IMR-90 (cell line): ENCODE measurements around the gene KRT16. TPM values are rescaled to one million over a fixed set of nuclear protein-coding genes. Genes with fewer than 3 reads are reported as not detected.
"Not testable (repeated sequence)": the region's sequence is repeated elsewhere in the genome, so short reads cannot be mapped to it uniquely, and the experiment has no call there.

Experiments used
- ATAC-seq: fragments of 200-7000 bp; cut with Tn5 transposase; 2 replicates; pipeline ENCODE4 v1.9.1; 2020; ENCODE audit warnings: low read depth, mild to moderate bottlenecking, moderate library complexity
- BruUV-seq: library from RNA; stranded (reverse); fragments of 400-500 nt; replicated peaks from 2 replicates; lab custom pipeline; 2021; lab: Mats Ljungman, UMichigan
- CTCF ChIA-PET: fragments of 300-600 bp; formaldehyde crosslinking; extraction: SDS; loops from one replicate; lab custom pipeline; 2021; ENCODE audit warnings: antibody characterized with exemption; lab: Yijun Ruan, JAX
- POLR2A ChIA-PET: fragments of 300-600 bp; sonication (Branson Sonifier 250); formaldehyde crosslinking; loops from one replicate; lab custom pipeline; 2022; ENCODE audit warnings: antibody characterized with exemption; ENCODE audit not compliant: unreplicated experiment; lab: Charles Lee
- DNase-seq: peaks from one replicate; pipeline ENCODE4 v3.0.0; 2013
- H2AFZ ChIP-seq: replicated peaks from 2 replicates; pipeline ENCODE3; 2013; ENCODE audit warnings: low read length, mild to moderate bottlenecking; ENCODE audit not compliant: poor library complexity
- H2AK5ac ChIP-seq: 2 replicates; pipeline ENCODE4 v1.6.1; 2013; ENCODE audit warnings: low read depth, low read length, inconsistent platforms
- H2AK9ac ChIP-seq: replicated peaks from 2 replicates; pipeline ENCODE3; 2013; ENCODE audit warnings: mild to moderate bottlenecking, low read depth, low read length, moderate library complexity; ENCODE audit not compliant: poor library complexity
- H2BK120ac ChIP-seq: 2 replicates; pipeline ENCODE4 v1.6.1; 2013; ENCODE audit warnings: low read depth, low read length, inconsistent platforms
- H2BK15ac ChIP-seq: 3 replicates; pipeline ENCODE4 v1.6.1; 2013; ENCODE audit warnings: low read depth, low read length, inconsistent platforms
- H2BK20ac ChIP-seq: 2 replicates; pipeline ENCODE4 v1.6.1; 2013; ENCODE audit warnings: low read depth, mild to moderate bottlenecking, inconsistent platforms, low read length, moderate library complexity
- H2BK5ac ChIP-seq: 2 replicates; pipeline ENCODE4 v1.6.1; 2013; ENCODE audit warnings: mild to moderate bottlenecking, low read depth, low read length, inconsistent platforms; ENCODE audit not compliant: poor library complexity, severe bottlenecking
- H3K14ac ChIP-seq: replicated peaks from 2 replicates; pipeline ENCODE4 v1.6.1; 2013; ENCODE audit warnings: low read depth, low read length, inconsistent platforms
- H3K18ac ChIP-seq: 2 replicates; pipeline ENCODE4 v1.6.1; 2013; ENCODE audit warnings: low read depth, low read length, control low read depth
- H3K23ac ChIP-seq: 2 replicates; pipeline ENCODE4 v1.6.1; 2013; ENCODE audit warnings: low read depth, low read length, inconsistent platforms
- H3K27ac ChIP-seq: 2 replicates; pipeline ENCODE4 v1.5.1; 2013; ENCODE audit warnings: mild to moderate bottlenecking, control low read depth, low read length; ENCODE audit not compliant: insufficient read depth
- H3K27me3 ChIP-seq: 2 replicates; pipeline ENCODE4 v1.6.1; 2013; ENCODE audit warnings: low read length; ENCODE audit not compliant: control insufficient read depth, insufficient read depth
- H3K36me3 ChIP-seq: 2 replicates; pipeline ENCODE4 v1.6.1; 2013; ENCODE audit warnings: low read length, mixed read lengths; ENCODE audit not compliant: control insufficient read depth, insufficient read depth
- H3K4ac ChIP-seq: 2 replicates; pipeline ENCODE4 v1.6.1; 2013; ENCODE audit warnings: low read depth, low read length, inconsistent platforms
- H3K4me1 ChIP-seq: 2 replicates; pipeline ENCODE4 v1.6.1; 2013; ENCODE audit warnings: low read length, mixed read lengths; ENCODE audit not compliant: control insufficient read depth, insufficient read depth
- H3K4me2 ChIP-seq: 2 replicates; pipeline ENCODE4 v1.6.1; 2013; ENCODE audit warnings: low read depth, mild to moderate bottlenecking, control low read depth, low read length, moderate library complexity
- H3K4me3 ChIP-seq: 2 replicates; pipeline ENCODE4 v1.5.1; 2013; ENCODE audit warnings: low read depth, mild to moderate bottlenecking, control low read depth, low read length, moderate library complexity; ENCODE audit not compliant: insufficient read depth
- H3K56ac ChIP-seq: 2 replicates; pipeline ENCODE4 v1.6.1; 2013; ENCODE audit warnings: low read length, inconsistent platforms; ENCODE audit not compliant: insufficient read depth; ENCODE audit errors: extremely low read depth
- H3K79me1 ChIP-seq, 2 experiments: 2 replicates each; pipeline ENCODE4 v1.6.1; 2013; ENCODE audit warnings: low read length in 2 of 2, inconsistent platforms in 1 of 2, low read depth in 1 of 2
- H3K9ac ChIP-seq: 2 replicates; pipeline ENCODE4 v1.6.1; 2013; ENCODE audit warnings: low read depth, low read length, control low read depth
- H3K9me1 ChIP-seq: 2 replicates; pipeline ENCODE4 v1.6.1; 2013; ENCODE audit warnings: low read length, inconsistent platforms; ENCODE audit not compliant: insufficient read depth
- H3K9me3 ChIP-seq: 2 replicates; pipeline ENCODE4 v1.6.1; 2013; ENCODE audit warnings: low read length; ENCODE audit not compliant: control insufficient read depth, insufficient read depth
- H4K20me1 ChIP-seq: 2 replicates; pipeline ENCODE4 v1.6.1; 2013; ENCODE audit warnings: low read length, inconsistent platforms; ENCODE audit not compliant: insufficient read depth
- H4K5ac ChIP-seq: 2 replicates; pipeline ENCODE4 v1.6.1; 2013; ENCODE audit warnings: mild to moderate bottlenecking, low read depth, low read length, control low read depth
- H4K8ac ChIP-seq, 2 experiments: 2 replicates each; pipeline ENCODE4 v1.6.1; 2013; ENCODE audit warnings: low read depth in 2 of 2, low read length in 2 of 2, control low read depth in 1 of 2, inconsistent platforms in 1 of 2
- H4K91ac ChIP-seq: 2 replicates; pipeline ENCODE4 v1.6.1; 2013; ENCODE audit warnings: low read depth, low read length, inconsistent platforms; ENCODE audit not compliant: insufficient read depth
- WGBS, 2 experiments: methylation state at CpG; one replicate each; pipeline versions ENCODE4 v1.1.5 to v1.1.7; 2013; ENCODE audit warnings: missing lambda C conversion rate in 2 of 2; ENCODE audit not compliant: insufficient read length in 1 of 2; ENCODE audit errors: extremely low coverage in 2 of 2; 5-methylcytosine and 5-hydroxymethylcytosine counted together
- dilution Hi-C: fragments of 300-500 bp; cut with HindIII; formaldehyde crosslinking; loops from one replicate; pipeline ENCODE4 v1.14.3; 2018; ENCODE audit warnings: low sequenced_read_pairs; ENCODE audit not compliant: unreplicated experiment
- in situ Hi-C: fragments of 300-500 bp; cut with MboI; formaldehyde crosslinking; loops from 3 replicates; pipeline ENCODE4 v1.14.3; 2019; ENCODE audit warnings: low sequenced_read_pairs, inconsistent platforms, mixed read lengths
- intact Hi-C: fragments of 100-400 bp; cut with micrococcal nuclease; formaldehyde crosslinking; loops from 2 replicates; pipeline ENCODE4 v1.10.0; 2022
- polyA plus RNA-seq, 3 experiments: library from polyadenylated mRNA; depleted of rRNA; stranded (reverse); fragments of >200 nt; gene quantifications; 2 replicates each; pipeline ENCODE4 v1.2.3, GENCODE V29; 2012; ENCODE audit warnings: low replicate concordance in 1 of 3
- total RNA-seq: library from RNA; depleted of rRNA; stranded (reverse); fragments of >200 nt; gene quantifications from 2 replicates; pipeline ENCODE4 v1.2.3, GENCODE V29; 2012

The KRT16 gene
- total and polyA plus RNA-seq, 2 of the 4 experiments (the other 2 are of a cell fraction): not detected

DNA sequence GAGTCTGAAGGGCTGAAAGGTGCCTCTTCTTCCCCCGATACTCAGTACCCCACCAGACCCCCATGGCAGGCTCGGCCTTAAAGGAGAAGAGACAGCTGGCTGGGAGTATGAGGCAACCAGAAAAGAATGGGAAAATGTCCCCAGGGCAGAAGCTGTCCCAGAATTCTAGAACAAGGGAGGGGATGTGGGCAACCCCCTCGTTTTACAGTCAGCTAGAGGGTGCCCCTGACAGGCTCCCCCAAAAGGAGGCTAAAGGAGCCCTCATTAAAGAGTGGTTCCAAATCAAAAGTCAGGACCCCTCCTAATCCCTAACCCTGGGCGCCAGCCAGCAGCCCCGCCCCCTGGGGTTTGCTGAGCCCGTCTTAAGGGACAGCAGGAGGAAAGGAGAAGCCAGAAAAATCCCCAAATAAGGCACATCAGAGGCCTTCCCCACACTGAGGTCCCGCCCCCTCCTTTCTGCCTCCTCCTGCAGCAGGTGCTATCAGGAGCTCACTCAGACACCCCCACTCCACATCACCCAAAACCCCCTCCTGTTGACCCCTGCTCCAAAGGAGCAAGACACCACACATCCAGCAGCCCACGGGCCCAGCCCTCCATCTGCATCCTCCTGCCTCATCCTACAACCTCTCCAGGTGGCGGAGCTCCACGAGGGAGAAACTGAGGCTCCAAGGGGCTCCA lies 10.8 kb upstream of the KRT16 start:
- BruUV-seq, DNase-seq, H2BK5ac ChIP-seq, H4K5ac ChIP-seq, H3K9ac ChIP-seq, H3K4me2 ChIP-seq, H4K20me1 ChIP-seq, ATAC-seq, H2AK9ac ChIP-seq, POLR2A ChIA-PET, H3K56ac ChIP-seq, in situ Hi-C loops, H3K36me3 ChIP-seq, H2AFZ ChIP-seq, H3K23ac ChIP-seq, H2BK20ac ChIP-seq, H2AK5ac ChIP-seq, H3K4me3 ChIP-seq, H3K14ac ChIP-seq, H3K4me1 ChIP-seq, CTCF ChIA-PET, H3K18ac ChIP-seq, H4K91ac ChIP-seq, H2BK120ac ChIP-seq, dilution Hi-C loops, intact Hi-C loops, H3K27ac ChIP-seq, H2BK15ac ChIP-seq, H3K79me1 ChIP-seq, H3K9me3 ChIP-seq, H3K9me1 ChIP-seq, H4K8ac ChIP-seq, H3K4ac ChIP-seq: not testable (repeated sequence)
- 0% methylated on average over 1 of the region's 10 CpGs; no CpG with 5 or more reads in 1 of the 2 experiments for WGBS, 2 experiments
- H3K27me3 ChIP-seq: peaks cover 24% of the 10 kb centered on the region

DNA sequence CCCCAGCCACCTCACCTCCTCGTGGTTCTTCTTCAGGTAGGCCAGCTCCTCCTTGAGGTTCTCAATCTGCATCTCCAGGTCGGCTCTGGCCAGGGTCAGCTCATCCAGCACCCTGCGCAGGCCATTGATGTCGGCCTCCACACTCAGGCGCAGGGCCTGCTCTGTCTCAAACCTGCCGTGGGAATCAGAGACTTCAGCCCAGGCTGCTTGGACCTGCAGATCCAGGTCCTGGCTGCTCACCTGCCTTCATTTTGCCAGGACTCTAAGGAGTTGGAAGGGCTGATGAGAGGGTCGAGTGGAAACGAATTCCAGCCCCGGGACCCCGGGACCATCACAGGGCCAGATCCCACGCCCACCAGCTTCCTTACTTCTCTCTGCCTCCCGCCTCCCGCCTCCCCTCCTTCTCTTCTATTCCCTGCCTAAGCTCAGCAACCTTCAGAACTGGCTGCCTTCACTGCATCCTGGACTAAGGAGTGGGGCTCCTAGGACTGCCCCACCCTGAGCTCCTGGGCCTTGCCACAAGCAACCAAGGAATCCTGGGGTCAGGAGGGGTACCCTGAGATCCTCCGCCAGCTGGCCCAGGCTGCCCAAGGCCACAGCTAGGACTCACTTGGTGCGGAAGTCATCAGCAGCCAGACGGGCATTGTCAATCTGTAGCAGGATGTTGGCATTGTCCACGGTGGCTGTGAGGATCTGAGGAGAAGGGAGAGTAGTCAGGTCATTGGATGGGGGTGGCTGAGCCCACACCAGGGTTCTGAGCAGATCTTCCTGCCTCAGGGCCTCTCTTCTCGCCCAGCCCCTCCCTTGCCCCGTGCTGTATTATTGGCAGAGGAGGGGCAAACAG lies 10.0 kb upstream of the KRT16 start:
- peaks cover 27% of the 10 kb centered on the region for H3K27me3 ChIP-seq
- H4K91ac ChIP-seq, POLR2A ChIA-PET, H3K36me3 ChIP-seq, CTCF ChIA-PET, H3K4me2 ChIP-seq, DNase-seq, H3K9ac ChIP-seq, in situ Hi-C loops, H4K8ac ChIP-seq, H2BK15ac ChIP-seq, H4K5ac ChIP-seq, H3K79me1 ChIP-seq, H3K9me1 ChIP-seq, H3K14ac ChIP-seq, H3K9me3 ChIP-seq, H4K20me1 ChIP-seq, H3K56ac ChIP-seq, H2AK9ac ChIP-seq, H3K27ac ChIP-seq, dilution Hi-C loops, H3K18ac ChIP-seq, H2AK5ac ChIP-seq, H3K23ac ChIP-seq, BruUV-seq, H2BK20ac ChIP-seq, H2AFZ ChIP-seq, H3K4me1 ChIP-seq, H2BK120ac ChIP-seq, H2BK5ac ChIP-seq, intact Hi-C loops, H3K4ac ChIP-seq, ATAC-seq, H3K4me3 ChIP-seq: not testable (repeated sequence)
- 59% methylated on average over 3 of the region's 19 CpGs; no CpG with 5 or more reads in 1 of the 2 experiments for WGBS, 2 experiments
